Heart right ventricle (tissue), 16 donors: ENCODE data around the gene HABP2. TPM values are rescaled to one million over a fixed set of nuclear protein-coding genes. Genes with fewer than 3 reads are reported as not detected.

Source experiments
- ATAC-seq, 8 donors: fragments of 200-7000 bp; cut with Tn5 transposase; one replicate each; pipeline ENCODE4 v1.9.1; 2020; ENCODE audit warnings: mild to moderate bottlenecking in 8 of 8, moderate library complexity in 8 of 8, moderate number of reproducible peaks in 1 of 8
- DNase-seq, 2 donors: peaks; one replicate each; pipeline ENCODE4 v3.0.0-alpha.2; 2020
- H3K27ac ChIP-seq, 10 donors: fragments of 200-600 bp; sonication (generic) in 2 of 10; one replicate each; pipeline versions ENCODE4 v1.5.0 to v1.8.0; 2020 to 2022; ENCODE audit warnings: mild to moderate bottlenecking in 3 of 10
- H3K27me3 ChIP-seq, 7 donors: fragments of 200-600 bp; one replicate each; pipeline ENCODE4 v1.8.0; 2021 to 2022; ENCODE audit warnings: mild to moderate bottlenecking in 2 of 7
- H3K36me3 ChIP-seq, 9 donors: fragments of 200-600 bp; sonication (generic) in 1 of 9; one replicate each; pipeline versions ENCODE4 v1.5.0 to v1.8.0; 2020 to 2022; ENCODE audit warnings: mild to moderate bottlenecking in 2 of 9
- H3K4me1 ChIP-seq, 9 donors: fragments of 200-600 bp; sonication (generic) in 1 of 9; one replicate each; pipeline versions ENCODE4 v1.5.0 to v1.8.0; 2020 to 2022; ENCODE audit warnings: mild to moderate bottlenecking in 4 of 9
- H3K4me3 ChIP-seq, 10 donors: fragments of 200-600 bp; sonication (generic) in 2 of 10; one replicate each; pipeline versions ENCODE4 v1.5.0 to v1.8.0; 2020 to 2022; ENCODE audit warnings: mild to moderate bottlenecking in 7 of 10, moderate library complexity in 2 of 10
- H3K9me3 ChIP-seq, 11 donors: fragments of 200-600 bp in 10 of 11; sonication (generic) in 2 of 11; one replicate each; pipeline versions ENCODE4 v1.5.0 to v1.8.0; 2013 to 2022; ENCODE audit warnings: mild to moderate bottlenecking in 2 of 11, control low read depth in 1 of 11, moderate library complexity in 1 of 11
- CTCF ChIP-seq, 9 donors: fragments of 200-600 bp; sonication (generic) in 2 of 9; IDR thresholded peaks; one replicate each; pipeline versions ENCODE4 v1.5.0 to v1.8.0; 2021 to 2022; ENCODE audit warnings: antibody characterized with exemption in 9 of 9, mild to moderate bottlenecking in 5 of 9, moderate library complexity in 1 of 9
- WGBS, 2 donors: extraction: QIAGEN DNeasy Blood & Tissue Kit; methylation state at CpG; one replicate each; pipeline ENCODE4 v1.1.7; 2013; ENCODE audit warnings: inconsistent platforms in 1 of 2; 5-methylcytosine and 5-hydroxymethylcytosine counted together
- intact Hi-C, 10 donors: fragments of 100-400 bp; cut with DNase I; formaldehyde crosslinking; loops; one replicate each; pipeline versions ENCODE4 v1.11.1 to v1.14.2; 2022
- polyA plus RNA-seq, 2 donors: library from polyadenylated mRNA; stranded (reverse); fragments of 200-250 nt; gene quantifications; one replicate each; pipeline ENCODE4 v1.2.3, GENCODE V29; 2013
- total RNA-seq, 10 donors: library from RNA; stranded (reverse); fragmentation: NEBNext Ultra II Directional in 3 of 10; extraction: Animal tissue kit (Norgen Biotek cat#: 25700) in 3 of 10; gene quantifications; one replicate each; pipeline versions ENCODE4 v1.2.1 to v1.2.4, GENCODE V29; 2021 to 2023
- donor health status: Arrhythmogenic right ventricular cardiomyopathy.
- donor health status: ischemic (EF 13 %, LVEDD 7.1; RV severe dilation, severe dysfunction).
- donor health status: healthy with polysubstance abuse.
- donor health status: DM: no; HTN: yes; CAD: no.
- donor health status: DM: no; HTN: no; CAD: no.
- donor health status: ischemic (EF 25% LVEDD 6.9; RV normal size, moderate dysfunction).
- donor health status: ischemic (EF 25% LVEDD 5.7; RV mildly dilated, moderate dysfunction).
- donor health status: healthy.
- donor health status: DM: yes; HTN: yes; CAD: no.
- donor health status: Ischemic cardiomyopathy.
- donor health status: ischemic (EF 35%, LVEDD 5.7; RV mildly dilated, moderate dysfunction).
- donor health status: nonischemic (EF 11% LVEDD 7.7; RV severe dilation, severe dysfunction).
- donor health status: DM: yes; HTN: yes; CAD: no.
- donor health status: PGD.
- donor health status: ischemic (EF 29% LVEDD 5.4; RV normal size, mild dysfunction).
- donor health status: nonischemic (EF 23%, LVEDD 6.1; RV moderate dilation, normal function).

HABP2 gene
- total and polyA plus RNA-seq, 12 donors: 0.12 to 0.51 TPM; not detected in 10

DNA sequence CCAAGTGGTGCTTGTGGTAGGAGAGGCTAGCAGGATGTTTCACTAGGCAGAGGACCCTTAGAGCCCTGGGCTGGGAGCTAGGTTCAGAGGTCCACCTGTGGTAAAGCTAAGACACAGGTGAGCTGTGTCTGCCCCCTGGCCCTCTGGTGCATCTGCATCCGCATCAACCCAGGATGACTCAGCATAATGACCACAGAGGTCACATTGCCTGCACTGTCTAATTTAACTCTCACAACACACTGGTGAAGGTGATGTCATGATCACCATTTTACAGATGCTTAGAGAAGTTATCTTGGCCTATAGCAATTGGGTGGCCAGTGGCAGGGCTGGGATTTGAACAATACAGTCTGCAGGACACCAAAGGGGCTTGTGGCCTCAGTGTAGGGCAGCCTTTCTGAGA, 33.1 kb downstream of the HABP2 start:
- ATAC-seq (peak in 4 of 8 donors; percentile 9 to 45 (median 32)), DNase-seq (no peak)
- 51 to 72% methylated on average over 1 of the region's 1 CpG for WGBS, 2 donors
- intact Hi-C loops: no loop called here
- Histone ChIP-seq H3K36me3 (peaks cover 0 to 42% (median 7%) of the 10 kb centered on the region in 9 donors), H3K4me1 (no peaks in the 10 kb centered on the region), H3K27ac (no peak overlapping the region), H3K27me3 (no peaks in the 10 kb centered on the region), H3K9me3 (no peaks in the 10 kb centered on the region), H3K4me3 (no peak overlapping the region)
- no peak for TF ChIP-seq CTCF (IDR thresholded peaks at IDR 0.05)

DNA sequence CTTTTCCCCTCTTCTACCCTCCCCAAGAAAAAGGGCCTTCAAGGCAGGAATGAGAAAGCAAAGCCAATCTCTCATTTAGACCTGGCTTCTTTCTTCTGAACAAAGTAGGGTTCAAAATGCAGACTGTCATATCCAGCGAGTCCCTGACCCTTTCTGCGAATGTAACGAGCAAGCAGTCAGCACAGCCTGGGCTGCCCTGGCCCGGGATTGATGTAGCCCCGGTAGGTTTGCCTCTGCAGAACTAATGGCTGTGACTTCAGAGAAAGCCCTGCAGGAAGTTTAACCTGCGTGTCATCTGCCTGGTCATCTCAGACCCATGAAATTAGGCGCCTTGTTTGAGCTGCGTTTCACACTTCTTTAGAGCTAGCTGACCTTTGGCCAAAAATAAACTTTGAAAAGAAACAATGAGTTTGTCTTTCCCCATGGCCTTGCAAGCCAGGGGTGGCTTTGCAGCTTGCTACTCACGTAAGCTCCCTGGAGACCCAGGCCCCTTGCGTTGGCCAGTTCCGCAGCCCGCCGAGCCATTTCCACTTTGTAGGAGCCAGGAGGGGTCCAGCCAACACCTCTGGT, 36.4 kb downstream of the HABP2 start:
- WGBS, 2 donors: 77 to 80% methylated on average over 13 of the region's 13 CpGs
- no peak for ATAC-seq
- DNase-seq: no peak
- no peak for TF ChIP-seq CTCF (IDR thresholded peaks at IDR 0.05)
- peaks cover 0 to 75% (median 10%) of the 10 kb centered on the region in 9 donors for H3K36me3 ChIP-seq
- H3K27me3 ChIP-seq: no peaks in the 10 kb centered on the region
- intact Hi-C loops: no loop called here
- no peak overlapping the region for H3K4me3 ChIP-seq
- H3K4me1 ChIP-seq: no peaks in the 10 kb centered on the region
- no peaks in the 10 kb centered on the region for H3K9me3 ChIP-seq
- H3K27ac ChIP-seq: no peak overlapping the region

- Histone ChIP-seq H3K27me3 (no peaks in the 10 kb centered on the region), H3K4me3 (no peak overlapping the region), H3K27ac (no peak overlapping the region), H3K36me3 (peaks cover 0 to 88% (median 10%) of the 10 kb centered on the region in 9 donors), H3K9me3 (no peaks in the 10 kb centered on the region), H3K4me1 (no peaks in the 10 kb centered on the region)
- DNase-seq (no peak), ATAC-seq (peak in 1 of 8 donors; percentile 13)
- no peak for TF ChIP-seq CTCF (IDR thresholded peaks at IDR 0.05)
- 80 to 92% methylated on average over 12 of the region's 12 CpGs for WGBS, 2 donors
- intact Hi-C loops: no loop called here
Measured at GRCh38 chr10:113590581-113590980, 37.7 kb downstream of the HABP2 start.

DNA sequence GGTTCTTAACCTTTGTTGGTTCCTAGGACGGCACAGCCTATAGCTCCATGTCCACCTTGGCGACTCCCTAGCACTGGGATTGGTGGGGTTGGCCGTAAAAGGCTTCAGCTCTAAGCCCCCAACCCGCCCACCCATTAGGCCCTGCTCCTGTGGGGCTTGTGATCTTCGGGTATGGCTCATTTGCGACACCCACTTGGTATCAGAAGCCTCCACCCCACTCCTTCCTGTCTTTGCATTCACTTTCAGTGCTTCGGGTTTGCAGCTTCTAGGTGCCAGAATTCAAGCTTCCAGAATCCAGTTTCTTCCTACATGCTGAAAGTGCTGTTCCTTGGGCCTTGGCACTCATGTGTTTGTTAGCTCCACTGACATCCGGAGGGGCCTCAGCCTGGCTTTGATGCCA, 39.5 kb downstream of the HABP2 start:
- Histone ChIP-seq H3K9me3 (no peaks in the 10 kb centered on the region), H3K27me3 (no peaks in the 10 kb centered on the region), H3K36me3 (peaks cover 0 to 100% (median 18%) of the 10 kb centered on the region in 9 donors), H3K27ac (no peak overlapping the region), H3K4me1 (peaks cover 0 to 9% (median 0%) of the 10 kb centered on the region in 9 donors), H3K4me3 (no peak overlapping the region)
- ATAC-seq (no peak), DNase-seq (no peak)
- no peak for TF ChIP-seq CTCF (IDR thresholded peaks at IDR 0.05)
- intact Hi-C loops: no loop called here
- 75 to 85% methylated on average over 8 of the region's 8 CpGs for WGBS, 2 donors
